ENCODE results near the gene STAT4. TPM values are rescaled to one million over a fixed set of nuclear protein-coding genes. Genes with fewer than 3 reads are reported as not detected.
A peak's percentile ranks its signal among the peaks of the same experiment; 100 is the strongest.

STAT4 gene
- polyA plus RNA-seq, 1 donor, result 3.7 TPM

DNA sequence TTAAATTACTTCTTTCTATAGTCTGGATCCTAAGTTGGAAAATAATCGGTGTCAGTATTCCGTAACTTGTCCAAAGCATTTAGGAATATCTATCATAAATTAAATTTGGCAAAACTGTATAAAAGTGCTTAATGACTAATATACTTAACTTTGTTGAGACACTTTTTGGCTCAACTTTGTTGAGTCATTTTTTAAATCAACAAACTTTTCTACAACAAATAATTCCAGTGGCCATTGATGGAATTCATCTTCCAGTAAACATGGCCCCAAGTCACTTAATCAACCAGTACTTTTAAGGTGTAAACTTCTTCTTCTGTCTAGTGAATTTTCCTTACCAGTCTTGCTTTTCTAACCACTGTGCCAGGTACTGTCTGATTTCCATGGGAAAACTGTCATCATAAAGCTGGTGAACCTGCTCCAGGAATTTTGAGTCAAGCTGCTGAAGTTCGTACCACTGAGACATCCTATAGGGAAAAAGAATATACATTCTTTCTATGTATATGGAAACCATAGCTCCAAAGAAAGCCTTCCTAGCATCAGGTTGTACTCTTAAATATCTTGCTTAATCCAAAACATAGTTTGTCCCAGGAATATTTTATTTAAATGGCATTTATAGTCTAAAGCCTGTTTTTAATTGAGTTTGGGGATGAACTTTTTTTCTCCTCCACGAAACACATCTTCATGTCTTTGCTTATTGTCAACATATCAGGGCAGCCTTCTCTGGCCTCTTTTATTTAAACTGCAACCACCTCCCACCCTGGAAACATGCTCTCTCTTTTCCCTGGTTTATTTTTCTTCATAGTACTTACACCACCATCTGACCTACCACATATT is 141.0 kb downstream of the STAT4 start:
- no peak overlapping the region for H3K4me3 ChIP-seq (ENCODE audit: low read length)
- no peak for DNase-seq
- H3K27ac ChIP-seq (ENCODE audit: low read length), result no peak overlapping the region
- H3K36me3 ChIP-seq (ENCODE audit: control insufficient read depth, insufficient read depth, low read length), result peaks cover 55% of the 10 kb centered on the region
- no peaks in the 10 kb centered on the region for H3K9me3 ChIP-seq (ENCODE audit: control insufficient read depth, low read depth, low read length)
- H3K4me1 ChIP-seq (ENCODE audit: control insufficient read depth, insufficient read depth, low read length), result peaks cover 15% of the 10 kb centered on the region
- no peaks in the 10 kb centered on the region for H3K27me3 ChIP-seq (ENCODE audit: control insufficient read depth, insufficient read depth, low read length)
- WGBS (ENCODE audit: insufficient coverage, low lambda C conversion rate), result 100% methylated on average over 1 of the region's 4 CpGs

DNA sequence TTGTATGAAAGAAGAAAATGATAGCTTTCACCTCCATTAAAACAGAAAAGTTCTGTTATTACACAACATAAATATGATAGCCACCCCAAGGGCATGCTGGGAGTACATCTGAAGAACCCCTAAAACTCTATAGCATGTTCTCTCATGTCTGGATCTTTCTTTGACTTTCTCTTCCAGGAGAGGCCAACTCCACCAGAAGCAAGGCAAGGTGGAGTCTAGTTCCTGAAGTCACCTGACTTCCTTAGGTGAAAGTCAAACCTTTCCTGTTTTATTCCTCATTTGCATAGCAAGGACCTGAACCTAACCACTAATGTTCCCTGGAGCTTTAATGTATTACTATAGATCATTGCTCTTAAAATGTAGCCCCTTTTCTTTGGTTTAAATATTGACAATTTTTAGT is 142.5 kb downstream of the STAT4 start:
- no peak overlapping the region for H3K27ac ChIP-seq (ENCODE audit: low read length)
- no peaks in the 10 kb centered on the region for H3K9me3 ChIP-seq (ENCODE audit: control insufficient read depth, low read depth, low read length)
- no peak overlapping the region for H3K4me3 ChIP-seq (ENCODE audit: low read length)
- no peaks in the 10 kb centered on the region for H3K27me3 ChIP-seq (ENCODE audit: control insufficient read depth, insufficient read depth, low read length)
- peaks cover 69% of the 10 kb centered on the region for H3K36me3 ChIP-seq (ENCODE audit: control insufficient read depth, insufficient read depth, low read length)
- peaks cover 10% of the 10 kb centered on the region for H3K4me1 ChIP-seq (ENCODE audit: control insufficient read depth, insufficient read depth, low read length)
- no peak for DNase-seq

DNA sequence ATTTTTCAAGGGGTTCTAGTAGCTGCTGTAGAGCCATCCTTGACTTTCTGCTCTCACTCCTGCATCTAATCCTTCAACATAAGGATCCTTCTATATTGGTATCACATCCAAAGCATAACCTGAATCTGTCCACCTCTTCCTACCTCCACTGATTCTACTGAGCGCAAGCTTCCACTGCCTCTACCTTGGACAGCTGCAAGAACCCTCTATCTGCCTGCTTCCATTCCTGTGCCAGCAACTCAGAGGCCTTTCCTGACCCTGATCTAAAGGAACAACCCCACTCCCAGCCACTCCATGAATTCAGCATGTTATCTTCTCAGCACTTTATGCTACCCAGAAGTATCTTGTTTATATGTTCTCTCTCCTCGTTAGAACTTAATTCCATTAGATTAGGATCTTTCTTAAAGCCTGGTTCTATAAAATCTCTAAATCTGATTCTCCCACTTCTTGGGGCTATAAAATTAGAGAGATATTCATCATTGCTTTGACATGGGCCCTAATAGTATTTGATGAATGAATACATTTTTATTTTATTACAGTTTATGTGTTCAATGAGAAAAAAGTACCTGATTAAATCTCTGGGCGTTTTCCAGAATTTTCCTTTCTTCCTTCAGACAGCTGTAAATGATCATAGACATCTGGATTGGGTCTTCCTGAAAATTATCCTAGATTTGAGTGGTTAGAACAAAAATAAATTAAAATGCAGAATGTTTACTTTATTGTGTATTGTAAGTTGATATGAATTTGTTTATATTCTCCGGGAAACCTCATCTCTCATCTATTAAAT is 143.6 kb downstream of the STAT4 start:
- Histone ChIP-seq H3K9me3 (ENCODE audit: control insufficient read depth, low read depth, low read length) (no peaks in the 10 kb centered on the region), H3K36me3 (ENCODE audit: control insufficient read depth, insufficient read depth, low read length) (peaks cover 78% of the 10 kb centered on the region), H3K4me3 (ENCODE audit: low read length) (no peak overlapping the region), H3K27me3 (ENCODE audit: control insufficient read depth, insufficient read depth, low read length) (no peaks in the 10 kb centered on the region), H3K4me1 (ENCODE audit: control insufficient read depth, insufficient read depth, low read length) (peaks cover 3% of the 10 kb centered on the region), H3K27ac (ENCODE audit: low read length) (no peak overlapping the region)
- DNase-seq, result no peak
- 80% methylated on average over 2 of the region's 4 CpGs for WGBS (ENCODE audit: insufficient coverage, low lambda C conversion rate)

DNA sequence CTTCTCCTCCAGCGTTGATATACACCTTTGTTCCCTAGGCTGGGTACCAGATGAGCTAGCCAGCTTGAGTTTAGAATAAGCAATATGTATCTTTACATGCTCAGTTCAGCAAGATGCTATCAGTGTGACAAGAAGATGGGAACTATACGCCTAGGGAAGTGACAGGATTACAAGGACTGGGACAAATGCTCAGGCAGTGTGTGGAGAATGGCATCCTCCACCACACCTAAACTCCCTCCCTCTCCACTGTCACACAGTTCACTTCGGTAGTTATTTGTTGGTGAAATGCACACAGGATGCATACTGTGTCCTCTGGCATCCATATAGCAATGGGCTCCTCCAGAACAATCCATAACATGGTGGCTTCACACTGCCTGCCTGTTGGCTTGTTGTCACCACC is 144.5 kb downstream of the STAT4 start:
- no CpG with 5 or more reads among the region's 3 CpGs for WGBS (ENCODE audit: insufficient coverage, low lambda C conversion rate)
- no peaks in the 10 kb centered on the region for H3K9me3 ChIP-seq (ENCODE audit: control insufficient read depth, low read depth, low read length)

DNA sequence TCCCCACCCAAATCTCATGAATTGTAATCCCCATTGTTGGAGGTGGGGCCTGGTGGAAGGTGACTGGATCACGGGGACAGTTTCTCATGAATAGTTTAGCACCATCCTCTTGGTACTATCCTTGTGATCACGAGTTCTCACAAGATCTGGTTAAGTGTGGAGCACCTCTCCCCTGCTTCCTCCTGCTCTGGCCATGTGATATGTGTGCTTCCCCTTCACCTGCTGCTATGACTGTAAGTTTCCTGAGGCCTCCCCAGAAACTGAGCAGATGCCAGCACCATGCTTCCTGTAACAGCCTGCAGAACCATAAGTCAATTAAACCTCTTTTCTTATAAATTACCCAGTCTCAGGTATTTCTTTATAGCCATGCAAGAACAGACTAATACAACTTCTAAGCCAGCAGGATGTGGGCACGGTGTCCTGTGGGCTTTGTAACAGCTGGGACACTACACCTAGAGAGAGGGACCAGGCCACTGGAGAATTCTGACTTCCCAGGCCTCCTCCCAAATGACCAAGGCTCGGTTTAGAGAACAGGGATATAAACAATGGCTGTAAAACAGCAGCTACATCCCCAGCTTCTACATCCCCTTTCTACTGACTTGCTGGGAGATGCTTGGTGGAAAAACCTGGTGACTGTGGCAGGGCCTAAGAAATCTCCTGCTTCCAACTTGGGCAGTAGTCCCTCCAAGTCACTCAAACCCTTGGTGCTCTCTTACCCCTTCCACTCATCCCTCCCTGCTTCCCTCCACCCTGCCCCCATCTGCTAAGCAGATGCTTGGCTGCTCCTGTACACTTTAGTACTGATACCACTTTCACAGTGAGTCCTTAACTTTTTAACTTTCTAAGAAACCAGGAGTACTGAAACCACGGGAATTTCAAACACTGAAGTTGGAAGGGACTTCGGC is 147.1 kb downstream of the STAT4 start:
- Histone ChIP-seq H3K27me3 (ENCODE audit: control insufficient read depth, insufficient read depth, low read length) (no peaks in the 10 kb centered on the region), H3K27ac (ENCODE audit: low read length) (no peak overlapping the region), H3K4me1 (ENCODE audit: control insufficient read depth, insufficient read depth, low read length) (peaks cover 4% of the 10 kb centered on the region), H3K4me3 (ENCODE audit: low read length) (no peak overlapping the region), H3K9me3 (ENCODE audit: control insufficient read depth, low read depth, low read length) (no peaks in the 10 kb centered on the region), H3K36me3 (ENCODE audit: control insufficient read depth, insufficient read depth, low read length) (peaks cover 89% of the 10 kb centered on the region)
- no peak for DNase-seq
- WGBS (ENCODE audit: insufficient coverage, low lambda C conversion rate), result 92% methylated on average over 2 of the region's 6 CpGs

More for the DNA sequence above, 144.5 kb downstream of the STAT4 start:
- Histone ChIP-seq H3K27ac (ENCODE audit: low read length) (no peak overlapping the region), H3K36me3 (ENCODE audit: control insufficient read depth, insufficient read depth, low read length) (peaks cover 80% of the 10 kb centered on the region), H3K4me3 (ENCODE audit: low read length) (no peak overlapping the region), H3K27me3 (ENCODE audit: control insufficient read depth, insufficient read depth, low read length) (no peaks in the 10 kb centered on the region), H3K4me1 (ENCODE audit: control insufficient read depth, insufficient read depth, low read length) (no peaks in the 10 kb centered on the region)
- DNase-seq, result no peak

DNA sequence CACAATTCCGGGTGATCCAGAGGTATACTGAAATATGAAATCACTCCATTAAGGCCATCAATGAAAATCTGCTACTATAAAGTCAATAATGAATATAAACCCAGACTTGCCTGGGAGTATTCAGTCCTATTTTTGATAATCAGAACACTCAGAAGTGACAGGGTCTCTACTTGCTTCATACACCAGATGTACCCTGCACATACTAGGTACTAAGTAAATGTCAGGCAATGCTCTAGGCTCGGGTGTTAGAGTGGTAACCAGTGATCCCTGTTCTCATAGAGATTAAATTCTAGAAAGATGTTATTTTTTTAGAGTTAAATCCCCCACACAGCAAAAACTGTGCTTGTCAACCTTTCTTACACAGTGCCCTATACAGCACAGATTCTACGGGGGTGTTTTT is 149.2 kb downstream of the STAT4 start:
- Histone ChIP-seq H3K27ac (ENCODE audit: low read length) (no peak overlapping the region), H3K4me1 (ENCODE audit: control insufficient read depth, insufficient read depth, low read length) (peaks cover 4% of the 10 kb centered on the region), H3K4me3 (ENCODE audit: low read length) (no peak overlapping the region), H3K27me3 (ENCODE audit: control insufficient read depth, insufficient read depth, low read length) (no peaks in the 10 kb centered on the region), H3K36me3 (ENCODE audit: control insufficient read depth, insufficient read depth, low read length) (peaks cover 92% of the 10 kb centered on the region), H3K9me3 (ENCODE audit: control insufficient read depth, low read depth, low read length) (no peaks in the 10 kb centered on the region)
- no CpG with 5 or more reads among the region's 3 CpGs for WGBS (ENCODE audit: insufficient coverage, low lambda C conversion rate)
- DNase-seq, result no peak

DNA sequence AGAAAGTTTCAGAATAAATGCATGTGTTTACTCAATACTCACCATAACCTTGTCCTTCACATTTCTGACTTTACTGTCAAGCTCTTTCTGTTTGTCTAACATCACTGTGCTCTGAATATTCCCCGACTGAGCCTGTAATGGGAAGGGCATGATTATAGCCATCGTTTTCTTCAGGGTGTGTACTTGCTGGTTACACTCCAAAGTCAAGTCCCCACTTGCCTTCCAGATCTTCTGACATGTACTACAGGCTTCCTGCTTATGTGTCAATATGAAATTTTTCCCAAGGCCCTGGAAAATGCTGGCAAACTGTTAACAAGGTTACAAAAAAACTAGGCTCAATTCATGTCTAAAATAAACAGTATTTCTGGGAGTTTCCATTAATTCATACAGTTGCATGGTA is 149.8 kb downstream of the STAT4 start:
- no peak for DNase-seq

DNA sequence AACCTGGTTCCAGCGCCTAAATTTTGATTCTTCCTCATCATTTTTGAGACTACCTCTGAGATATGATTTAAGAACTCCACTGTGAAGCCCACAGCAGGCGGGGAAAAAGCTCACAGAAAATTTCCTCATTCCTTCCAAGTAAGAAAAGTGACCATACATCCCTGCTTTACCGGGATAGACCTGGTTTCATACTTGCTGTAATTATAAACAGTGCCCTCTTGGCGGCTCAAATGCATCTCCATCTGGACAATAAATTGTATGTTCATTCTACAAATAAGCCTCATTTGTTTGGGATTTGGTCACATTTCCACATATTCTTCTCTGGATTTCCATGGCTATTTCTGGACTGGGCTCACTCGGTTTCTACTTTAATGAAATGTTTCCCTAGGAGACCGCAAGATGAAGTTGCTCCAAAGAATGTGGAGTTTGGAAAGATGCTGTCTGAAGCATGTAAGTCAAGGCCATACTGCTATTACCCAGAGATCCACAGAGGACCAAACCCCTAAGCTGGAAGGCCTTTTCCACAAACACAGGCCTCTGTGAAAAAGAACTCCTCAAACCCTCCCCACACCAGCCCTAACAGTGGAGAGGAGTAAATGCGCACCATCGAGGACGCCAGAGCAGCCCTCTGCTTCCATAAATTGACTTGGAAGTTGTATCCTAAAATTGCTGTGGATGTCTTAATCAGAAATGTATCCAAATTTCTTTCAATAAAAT is 150.7 kb downstream of the STAT4 start:
- no peak for DNase-seq
- Histone ChIP-seq H3K4me3 (ENCODE audit: low read length) (no peak overlapping the region), H3K36me3 (ENCODE audit: control insufficient read depth, insufficient read depth, low read length) (peaks cover 92% of the 10 kb centered on the region), H3K27me3 (ENCODE audit: control insufficient read depth, insufficient read depth, low read length) (no peaks in the 10 kb centered on the region), H3K4me1 (ENCODE audit: control insufficient read depth, insufficient read depth, low read length) (peaks cover 4% of the 10 kb centered on the region), H3K27ac (ENCODE audit: low read length) (no peak overlapping the region), H3K9me3 (ENCODE audit: control insufficient read depth, low read depth, low read length) (no peaks in the 10 kb centered on the region)
- WGBS (ENCODE audit: insufficient coverage, low lambda C conversion rate), result 100% methylated on average over 2 of the region's 9 CpGs

More for the DNA sequence above, 149.8 kb downstream of the STAT4 start:
- no peak overlapping the region for H3K4me3 ChIP-seq (ENCODE audit: low read length)
- no peaks in the 10 kb centered on the region for H3K9me3 ChIP-seq (ENCODE audit: control insufficient read depth, low read depth, low read length)
- no peaks in the 10 kb centered on the region for H3K27me3 ChIP-seq (ENCODE audit: control insufficient read depth, insufficient read depth, low read length)
- no CpG with 5 or more reads among the region's 2 CpGs for WGBS (ENCODE audit: insufficient coverage, low lambda C conversion rate)
- peaks cover 92% of the 10 kb centered on the region for H3K36me3 ChIP-seq (ENCODE audit: control insufficient read depth, insufficient read depth, low read length)
- no peak overlapping the region for H3K27ac ChIP-seq (ENCODE audit: low read length)
- peaks cover 4% of the 10 kb centered on the region for H3K4me1 ChIP-seq (ENCODE audit: control insufficient read depth, insufficient read depth, low read length)

DNA sequence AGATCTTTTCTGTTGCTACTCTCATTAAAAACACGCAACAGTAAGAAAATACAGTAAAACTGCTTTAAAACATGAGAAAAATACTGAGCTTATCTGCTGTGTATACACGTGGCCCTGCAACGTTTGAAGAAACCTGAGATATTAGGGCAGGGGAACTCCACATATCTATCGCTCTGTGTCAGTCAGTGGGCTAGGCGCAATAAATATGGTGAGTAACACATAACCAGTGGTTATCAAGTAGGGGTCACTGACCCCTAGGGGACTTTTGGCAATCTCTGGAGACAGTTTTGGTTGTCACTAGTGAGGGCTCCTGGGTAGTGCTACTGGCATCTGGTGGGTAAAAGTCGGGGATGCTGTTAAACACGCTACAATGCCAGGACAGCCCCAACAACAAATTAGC is 151.7 kb downstream of the STAT4 start:
- DNase-seq, result peak in 1 of 2 donors; percentile 31
- Histone ChIP-seq H3K4me3 (ENCODE audit: low read length) (no peak overlapping the region), H3K27ac (ENCODE audit: low read length) (peak overlapping the region; percentile 14), H3K36me3 (ENCODE audit: control insufficient read depth, insufficient read depth, low read length) (peaks cover 91% of the 10 kb centered on the region), H3K4me1 (ENCODE audit: control insufficient read depth, insufficient read depth, low read length) (peaks cover 4% of the 10 kb centered on the region), H3K9me3 (ENCODE audit: control insufficient read depth, low read depth, low read length) (no peaks in the 10 kb centered on the region), H3K27me3 (ENCODE audit: control insufficient read depth, insufficient read depth, low read length) (no peaks in the 10 kb centered on the region)
- no CpG with 5 or more reads among the region's 7 CpGs for WGBS (ENCODE audit: insufficient coverage, low lambda C conversion rate)

Data from large intestine (tissue), 3 donors.